NCI-H2107 treated with DMSO at 0.1 percent for 48 hours (cell line): ENCODE measurements around the gene TRPV3.
"Not testable (repeated sequence)": the region's sequence is repeated elsewhere in the genome, so short reads cannot be mapped to it uniquely, and the experiment has no call there.

ENCODE experiments used
- DNase-seq: peaks from one replicate; lab custom pipeline; 2025; ENCODE audit not compliant: unreplicated experiment; lab: John Stamatoyannopoulos, UW

TRPV3 gene

DNA sequence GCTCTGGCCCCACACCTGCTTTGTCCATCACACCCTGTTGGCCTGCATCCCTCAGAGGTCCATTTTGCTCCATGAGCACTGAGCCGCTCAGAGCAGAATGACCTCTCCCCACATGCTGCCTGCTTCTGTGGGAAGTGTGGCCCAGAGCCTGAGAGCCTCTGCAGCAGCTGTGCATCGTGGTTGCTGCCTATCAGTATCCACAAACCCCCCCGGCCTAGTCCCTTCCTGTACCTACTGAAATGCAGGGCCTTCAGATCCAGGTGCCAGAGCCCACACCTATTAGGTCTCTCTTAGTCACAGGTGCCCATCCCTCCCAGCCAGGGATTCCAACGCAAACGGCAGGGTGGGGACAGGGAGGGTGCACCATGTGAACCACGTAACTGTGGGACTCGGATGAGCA is 16.6 kb upstream of the TRPV3 start:
- DNase-seq = no peak

DNA sequence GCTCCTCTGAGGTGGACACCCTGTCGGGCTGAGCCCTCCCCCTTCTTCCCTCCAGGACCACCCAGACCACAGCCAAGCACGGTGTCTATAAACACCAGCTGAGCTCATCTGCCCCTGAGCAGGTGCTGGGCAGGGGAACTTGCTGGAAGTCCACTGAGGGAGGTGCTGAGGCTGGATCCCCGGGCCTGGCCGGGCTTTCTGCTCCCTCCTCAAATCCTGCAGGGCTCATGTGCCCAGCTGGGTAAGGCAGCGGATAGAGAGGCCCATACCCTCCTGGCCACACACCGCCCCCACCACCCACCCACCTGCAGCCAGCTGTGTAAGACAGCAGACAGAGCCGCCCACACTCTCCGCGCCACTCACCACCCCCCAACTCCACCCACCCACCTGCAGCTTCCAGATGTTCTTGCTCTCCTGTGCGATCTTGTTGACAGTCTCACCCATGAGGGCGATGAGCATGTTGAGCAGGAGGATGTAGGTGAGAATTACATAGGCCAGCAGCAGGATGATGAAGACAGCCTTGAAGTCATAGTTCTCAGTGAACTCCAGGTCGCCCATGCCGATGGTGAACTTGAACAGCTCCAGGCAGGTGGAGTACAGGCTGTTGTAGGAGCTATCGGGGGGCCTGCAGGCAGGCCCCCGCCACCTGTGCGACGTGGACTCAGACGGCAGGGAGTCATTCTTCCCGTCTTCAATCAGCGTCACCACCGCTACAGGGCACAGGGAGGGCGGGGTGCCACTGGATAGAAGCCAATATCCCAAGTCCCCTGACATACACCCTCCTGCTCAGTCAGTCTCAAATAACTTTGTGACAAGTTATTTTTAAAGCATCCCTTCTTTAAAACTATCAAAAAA is 15.9 kb upstream of the TRPV3 start:
- DNase-seq = no peak

DNA sequence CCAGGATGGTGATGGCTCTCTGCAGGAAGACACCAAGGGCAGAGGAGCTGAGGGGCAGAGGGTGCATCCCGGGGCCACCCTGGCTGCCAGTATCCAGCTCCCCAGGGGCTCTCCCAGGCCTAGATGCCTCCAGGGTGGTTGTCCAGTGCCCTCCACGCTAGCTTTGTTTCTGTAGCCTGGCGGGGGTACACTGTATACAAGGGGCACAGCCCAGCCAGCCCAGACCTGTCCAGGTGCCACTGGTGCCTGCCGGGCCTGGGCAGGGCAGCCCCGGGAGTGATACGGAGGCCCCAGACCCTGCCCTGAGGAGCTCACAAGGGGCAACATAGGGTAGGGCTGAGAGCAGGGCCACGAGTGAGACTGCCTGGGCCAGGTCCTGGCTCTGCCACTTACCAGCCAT is 14.6 kb upstream of the TRPV3 start:
- no peak for DNase-seq

DNA sequence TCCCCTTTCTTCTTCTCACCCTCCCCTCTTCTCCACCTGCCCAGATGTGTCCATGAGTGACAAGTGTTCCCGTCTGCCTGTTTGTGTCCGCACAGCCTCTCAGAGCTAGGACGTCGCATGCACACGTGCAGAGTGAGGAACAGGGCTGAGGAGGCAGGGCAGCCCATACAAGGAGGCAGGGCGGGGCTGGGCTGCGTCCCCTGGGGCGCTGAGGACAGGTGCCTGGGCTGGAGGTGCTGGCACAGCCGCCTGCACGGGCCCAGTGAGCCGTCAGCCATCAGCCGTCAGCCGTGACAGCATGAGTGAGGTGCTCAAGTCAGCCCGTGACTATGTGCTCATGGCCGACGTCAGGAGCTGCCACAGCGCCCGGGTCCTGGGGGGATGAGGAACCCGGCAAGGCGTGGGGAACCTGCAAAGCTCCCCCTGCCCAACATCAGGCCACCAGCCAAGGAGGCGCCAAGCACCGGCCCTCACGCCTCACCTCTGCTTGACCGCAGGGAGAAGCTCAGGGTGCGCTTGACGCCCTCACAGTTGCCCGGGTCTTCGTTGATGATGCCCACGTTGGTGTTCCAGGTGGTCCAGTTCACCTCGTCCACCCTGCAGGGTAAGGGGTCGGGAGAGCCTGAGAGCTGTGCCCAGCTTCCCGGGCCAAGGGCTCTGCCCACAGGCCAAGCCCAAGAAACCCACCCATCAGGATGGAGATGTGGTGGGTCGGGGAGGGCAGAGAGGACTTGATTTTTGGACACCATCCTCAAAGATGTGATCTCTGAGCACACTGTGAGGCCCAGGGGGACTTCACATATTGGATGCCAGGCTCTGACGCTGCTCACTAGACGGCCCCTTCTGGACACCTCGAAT is 13.7 kb upstream of the TRPV3 start:
- no peak for DNase-seq

DNA sequence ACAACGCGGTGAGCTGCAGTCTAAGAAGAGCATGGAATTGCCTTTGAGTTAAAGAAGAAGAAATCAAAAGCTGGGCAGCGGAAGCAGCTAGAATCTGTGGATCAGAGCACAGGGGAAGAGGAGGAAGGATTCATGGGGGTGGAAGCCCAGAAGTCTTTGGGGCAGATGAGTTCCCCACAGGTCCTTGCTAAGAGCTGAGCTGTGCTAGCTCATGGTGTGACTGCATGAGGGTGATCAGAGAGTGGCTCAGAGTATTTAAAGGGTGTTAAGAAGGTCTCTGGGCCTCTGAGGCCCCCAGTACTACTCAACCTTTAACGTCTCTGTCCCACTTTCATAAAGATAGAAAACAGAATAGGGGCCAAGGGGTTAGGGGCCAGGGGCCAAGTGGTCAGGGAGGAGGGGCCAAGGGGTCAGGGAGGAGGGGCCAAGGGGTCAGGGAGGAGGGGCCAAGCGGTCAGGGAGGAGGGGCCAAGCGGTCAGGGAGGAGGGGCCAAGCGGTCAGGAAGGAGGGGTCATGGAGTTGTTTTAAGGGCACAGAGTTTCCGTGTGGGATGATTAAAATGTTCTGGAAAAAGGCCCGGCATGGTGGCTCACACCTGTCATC is 12.0 kb upstream of the TRPV3 start:
- no peak for DNase-seq

DNA sequence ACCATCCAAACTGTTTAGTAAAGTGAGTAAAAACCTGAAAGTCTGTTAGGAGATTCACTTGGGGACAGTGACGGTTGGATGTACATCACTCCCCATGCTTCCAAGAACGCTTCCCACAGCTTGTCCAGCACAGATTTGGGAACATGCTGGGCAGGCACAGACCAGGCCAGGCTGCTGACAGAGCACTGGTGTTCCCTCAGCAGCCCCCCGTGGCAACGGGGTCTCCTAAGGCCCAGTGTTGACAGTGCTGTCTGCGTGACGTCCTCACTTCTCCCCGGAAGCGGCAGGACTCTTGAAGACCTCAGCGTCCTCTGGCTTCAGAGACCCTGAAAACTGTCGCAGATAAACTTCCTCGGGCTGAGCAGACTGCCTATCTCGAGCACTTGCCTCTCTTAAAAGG is 8.9 kb upstream of the TRPV3 start:
- DNase-seq = no peak

DNA sequence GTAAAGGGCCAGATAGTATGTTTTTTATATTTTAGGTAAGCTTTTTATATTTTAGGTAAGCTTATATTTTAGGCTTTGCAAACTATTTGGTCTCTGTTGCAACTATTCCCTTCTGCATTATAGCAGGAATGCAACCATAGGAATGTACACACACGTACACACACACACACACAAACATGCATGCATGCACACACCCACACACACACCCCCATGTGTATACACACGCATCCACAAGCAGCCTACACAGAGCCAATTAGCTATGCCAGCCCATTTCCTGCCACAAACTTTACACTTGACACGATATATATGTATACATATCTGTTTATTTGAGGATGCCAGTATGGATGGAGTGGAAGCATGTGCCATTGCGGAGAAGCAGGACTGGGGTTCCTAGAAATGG is 7.5 kb upstream of the TRPV3 start:
- no peak for DNase-seq

DNA sequence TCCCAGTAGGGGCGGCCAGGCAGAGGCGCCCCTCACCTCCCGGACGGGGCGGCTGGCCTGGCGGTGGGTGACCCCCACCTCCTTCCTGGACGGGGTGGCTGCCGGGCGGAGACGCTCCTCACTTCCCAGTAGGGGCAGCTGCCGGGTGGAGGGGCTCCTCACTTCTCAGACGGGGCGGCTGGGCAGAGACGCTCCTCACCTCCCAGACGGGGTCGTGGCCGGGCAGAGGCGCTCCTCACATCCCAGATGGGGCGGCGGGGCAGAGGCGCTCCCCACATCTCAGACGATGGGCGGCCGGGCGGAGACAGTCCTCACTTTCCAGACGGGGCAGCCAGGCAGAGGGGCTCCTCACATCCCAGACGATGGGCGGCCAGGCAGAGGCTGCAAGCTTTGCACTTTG is 6.6 kb upstream of the TRPV3 start:
- DNase-seq = not testable (repeated sequence)

DNA sequence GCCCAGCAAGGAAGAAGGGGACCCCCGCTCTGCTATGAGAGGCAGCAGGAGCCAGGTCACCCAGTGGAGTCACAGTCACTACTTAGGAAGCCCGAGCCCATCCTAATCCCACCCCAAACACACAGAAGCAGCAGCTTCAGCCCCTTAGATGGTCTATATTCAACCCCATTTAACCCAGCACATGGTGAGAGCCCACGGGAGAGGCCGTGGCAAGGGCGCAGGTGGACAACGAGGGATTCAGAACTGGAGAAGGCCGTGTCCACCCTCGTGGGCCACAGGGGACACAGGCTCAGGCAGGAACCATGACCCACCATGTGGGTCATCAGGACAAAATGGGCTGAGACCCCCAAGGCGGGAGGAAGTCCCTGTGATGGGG is 1.6 kb upstream of the TRPV3 start:
- no peak for DNase-seq

DNA sequence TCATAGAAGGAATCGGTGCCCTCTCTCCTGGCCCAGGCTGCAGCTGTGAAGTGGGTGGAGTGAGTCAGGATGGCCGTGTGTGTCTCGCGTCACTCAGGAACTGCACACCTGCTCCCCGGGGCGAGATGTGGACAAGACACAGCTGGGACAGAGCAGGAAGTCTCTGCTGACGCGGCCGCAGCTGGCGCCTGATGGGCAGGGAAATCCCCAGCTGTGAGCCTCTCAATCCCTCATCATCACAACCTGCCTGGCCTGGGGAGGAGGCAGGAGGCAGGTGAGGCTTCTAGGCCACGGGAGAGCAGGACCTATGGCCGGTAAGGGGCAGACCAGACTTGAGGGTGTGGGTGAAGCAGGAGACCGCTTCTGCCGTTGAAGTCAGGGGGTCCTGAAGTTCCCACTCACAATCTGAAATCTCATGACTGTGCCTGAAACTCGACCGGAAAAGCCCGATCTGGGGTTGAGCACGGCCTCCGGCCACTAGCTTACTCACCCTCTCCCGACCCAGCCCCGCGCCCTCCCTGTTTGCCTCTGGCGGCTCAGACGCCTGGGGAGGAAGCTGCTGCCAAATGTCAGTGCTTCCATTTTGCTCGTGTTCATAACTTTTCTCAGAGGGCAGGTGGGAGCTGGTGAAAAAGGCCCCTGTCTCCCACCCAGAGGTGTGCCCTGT is 1.1 kb upstream of the TRPV3 start:
- no peak for DNase-seq

DNA sequence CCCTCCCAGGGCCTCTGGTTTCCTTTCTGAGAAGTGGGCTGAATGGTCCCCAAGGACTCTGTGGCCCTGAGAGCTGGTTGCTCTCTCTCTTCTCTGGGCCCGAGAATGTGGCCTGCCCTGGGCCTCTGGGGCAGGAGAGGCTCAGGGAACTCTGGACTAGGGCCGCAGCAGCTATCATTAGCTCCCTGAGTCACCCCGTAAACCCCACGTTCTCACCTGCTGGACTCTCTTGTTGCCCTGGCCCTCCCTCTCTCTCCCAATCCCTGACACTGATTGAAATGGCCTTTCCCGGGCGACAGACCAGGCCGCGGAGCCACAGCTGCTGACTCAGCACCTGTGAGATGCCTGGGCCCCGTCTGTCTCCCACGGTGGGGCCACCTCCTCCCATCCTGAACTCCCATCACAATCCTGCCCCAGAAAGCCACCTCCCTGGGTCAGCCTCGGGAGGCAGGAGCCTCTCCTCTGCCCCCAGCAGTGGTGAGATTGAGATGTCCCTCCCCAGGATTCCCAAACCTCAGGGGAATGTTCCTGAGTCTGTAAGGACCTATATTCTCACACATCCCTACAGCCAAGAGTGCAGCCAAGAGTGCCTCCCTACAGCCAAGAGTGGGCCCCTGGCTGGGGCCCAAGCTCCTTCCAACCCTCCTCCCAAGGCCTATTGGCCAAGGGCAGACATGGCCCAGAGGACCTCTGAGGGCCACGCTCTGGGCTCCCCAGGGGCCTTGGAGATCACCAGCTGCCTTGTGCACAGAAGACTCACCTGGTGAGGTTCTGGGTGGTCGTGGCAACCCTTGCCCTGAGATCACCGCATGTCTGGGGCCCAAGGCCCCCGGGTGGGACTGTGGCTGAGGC is 470 bp downstream of the TRPV3 start:
- DNase-seq = no peak

DNA sequence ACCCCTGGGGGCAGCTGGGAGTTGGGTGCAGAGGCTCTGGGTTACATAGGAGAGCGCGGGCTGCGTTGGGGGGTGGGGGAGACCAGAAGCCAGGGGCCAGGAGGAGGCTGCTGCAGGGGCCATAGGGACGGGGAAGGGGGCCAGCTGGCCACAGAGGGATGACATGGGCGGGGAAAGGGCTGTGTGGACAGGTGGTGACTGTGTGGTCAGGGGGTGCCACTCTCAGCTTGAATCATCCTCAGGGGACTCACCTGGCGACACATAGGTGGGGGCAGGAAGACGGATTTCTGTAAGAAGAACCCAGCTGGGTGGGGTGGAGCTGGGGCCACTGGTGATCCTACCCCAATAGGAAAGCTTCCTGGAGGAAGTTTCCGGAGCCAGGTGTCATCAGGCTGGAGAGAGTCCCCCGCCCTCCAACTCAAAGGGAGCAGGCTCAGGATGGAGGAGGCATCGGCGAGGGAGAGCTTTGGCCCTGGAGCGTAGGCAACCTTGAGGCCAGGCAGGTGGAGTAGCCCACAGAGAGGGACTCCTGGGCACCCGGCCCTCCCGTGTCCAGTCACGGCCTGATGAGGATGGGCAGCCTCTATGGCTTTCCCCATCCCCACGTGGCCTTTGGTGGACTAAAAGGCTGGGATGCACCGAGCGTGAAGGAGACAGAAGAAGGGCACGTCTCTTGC is 1.2 kb downstream of the TRPV3 start:
- no peak for DNase-seq

DNA sequence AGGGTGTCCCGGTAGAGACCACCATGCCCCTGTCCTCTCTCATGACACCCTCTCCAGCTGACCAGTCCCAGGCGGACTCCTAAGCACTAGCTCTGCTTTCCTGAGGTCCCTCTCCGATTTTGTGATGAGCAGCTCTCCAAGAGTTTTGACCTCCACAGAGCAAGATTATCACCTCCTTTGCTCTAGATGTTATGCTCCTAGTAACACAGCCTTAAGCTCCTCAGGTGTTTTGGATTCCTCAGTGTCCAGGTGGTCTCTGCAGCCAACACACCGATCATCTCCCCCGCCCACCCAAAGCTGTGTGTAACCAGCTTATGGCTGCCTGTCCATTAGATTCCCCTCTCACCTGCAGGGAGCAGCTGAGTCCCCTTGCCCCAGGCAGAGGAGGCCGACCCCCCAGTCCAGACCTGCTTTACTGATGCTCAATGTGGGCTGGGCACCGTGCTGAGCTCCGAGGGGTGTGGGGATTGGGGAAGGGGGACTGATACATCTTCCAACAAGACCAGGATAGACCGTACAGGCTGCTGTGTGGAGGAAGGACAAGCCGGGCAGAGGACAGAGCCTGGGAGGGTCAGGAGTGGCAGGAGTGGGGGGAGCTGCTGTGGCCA is 2.3 kb downstream of the TRPV3 start:
- no peak for DNase-seq

DNA sequence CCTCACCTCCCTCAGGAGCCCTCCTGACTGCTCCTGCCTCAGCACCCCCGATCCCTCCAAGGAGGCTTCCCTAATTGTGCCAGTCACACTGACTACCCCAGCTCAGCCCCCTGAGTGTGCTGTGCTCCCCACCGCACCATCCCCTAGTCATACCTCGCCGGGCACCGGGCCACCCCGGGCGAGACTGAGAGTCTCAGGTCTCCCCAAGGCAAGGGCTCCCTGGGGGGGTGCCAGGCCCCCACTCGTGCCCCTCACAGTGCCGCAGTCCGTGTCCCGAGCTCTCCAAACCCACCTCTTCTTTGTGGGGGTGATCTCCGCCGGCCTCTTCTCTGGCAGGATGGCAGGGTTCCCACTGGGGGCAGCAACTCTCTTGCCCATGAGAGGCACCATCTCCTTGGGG is 3.2 kb downstream of the TRPV3 start:
- no peak for DNase-seq

DNA sequence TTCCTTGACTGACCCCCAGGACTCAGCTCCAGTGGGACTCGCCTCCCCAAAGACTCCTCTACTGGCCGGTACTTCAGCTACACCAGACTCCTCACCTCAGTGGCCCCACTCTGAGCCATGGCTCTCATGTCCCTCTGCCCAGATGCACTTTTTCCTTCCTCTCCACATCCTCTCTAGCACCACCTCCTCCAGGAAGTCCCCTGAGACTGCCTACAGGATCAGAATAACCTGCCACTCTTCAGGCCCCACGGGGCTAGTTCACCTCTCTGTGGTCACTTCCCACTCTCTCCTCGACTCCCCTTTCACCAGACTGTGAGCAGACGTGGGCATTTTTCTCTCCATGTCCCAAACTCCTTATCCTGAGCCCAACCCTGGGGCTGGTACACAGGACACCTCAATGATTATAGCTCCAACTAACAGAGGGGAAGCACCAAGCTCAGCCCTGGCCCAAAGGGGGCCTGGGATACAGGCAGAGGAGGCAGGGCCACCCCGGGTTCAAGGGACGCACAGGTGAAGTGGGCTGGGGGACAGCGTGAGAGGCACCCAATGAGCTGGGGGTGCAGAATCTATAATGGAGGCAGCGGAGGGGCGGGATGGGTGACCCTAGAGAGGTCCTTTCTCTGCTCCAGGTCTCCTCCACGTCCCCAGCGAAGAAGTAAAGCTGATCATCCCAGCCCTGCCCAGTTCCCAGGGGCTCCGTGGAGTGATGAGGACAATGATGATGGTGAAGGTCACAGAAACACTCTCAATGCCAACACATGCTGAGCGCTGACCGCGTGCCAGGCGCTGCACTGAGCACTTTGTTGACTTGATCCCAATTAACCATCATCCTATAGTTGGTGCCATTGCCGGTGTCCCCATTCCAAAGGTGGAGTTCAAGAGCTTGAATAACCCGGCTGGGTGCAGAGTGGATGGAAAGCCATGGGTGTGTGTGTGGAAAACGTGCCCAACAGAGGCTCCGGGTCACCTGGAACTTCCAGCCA is 3.9 kb downstream of the TRPV3 start:
- DNase-seq = no peak

DNA sequence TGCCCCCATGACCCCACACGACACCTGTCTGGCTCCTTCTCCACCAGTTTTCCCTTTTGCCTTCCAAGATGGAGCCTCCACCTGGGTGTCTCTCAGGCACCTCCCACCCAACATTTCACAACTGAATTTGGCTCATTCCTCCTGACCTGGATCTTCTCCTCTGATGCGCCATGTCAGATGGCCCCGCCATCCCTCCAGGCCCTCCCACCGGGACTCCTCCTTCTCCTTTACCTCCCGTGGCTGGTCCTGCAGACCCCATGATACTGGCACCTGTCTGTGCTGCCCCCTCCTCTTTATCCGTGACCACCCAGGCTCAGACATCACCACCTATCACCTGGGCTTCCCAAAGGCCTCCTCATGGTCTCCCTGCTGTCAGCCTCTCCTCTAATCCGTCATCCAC is 4.7 kb downstream of the TRPV3 start:
- no peak for DNase-seq

DNA sequence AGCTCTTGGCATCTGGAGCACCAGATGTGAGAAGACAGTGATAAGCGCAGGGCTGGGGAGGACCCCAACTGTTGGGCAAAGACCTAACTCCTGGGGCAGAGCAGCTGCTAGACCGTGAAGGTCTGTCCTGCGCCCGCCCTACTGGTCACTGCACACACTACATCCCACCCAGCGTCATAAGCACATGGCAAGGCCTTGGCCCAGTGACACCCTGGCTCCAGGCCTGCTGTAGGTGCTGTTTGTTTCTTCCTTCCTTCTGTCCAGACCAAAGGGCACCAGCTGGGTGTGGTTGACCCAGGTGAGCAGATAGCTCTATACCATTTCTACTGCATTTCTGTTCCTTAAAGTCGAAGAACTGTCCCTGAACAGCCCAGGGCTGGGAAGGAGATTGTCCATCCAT is 6.4 kb downstream of the TRPV3 start:
- no peak for DNase-seq

DNA sequence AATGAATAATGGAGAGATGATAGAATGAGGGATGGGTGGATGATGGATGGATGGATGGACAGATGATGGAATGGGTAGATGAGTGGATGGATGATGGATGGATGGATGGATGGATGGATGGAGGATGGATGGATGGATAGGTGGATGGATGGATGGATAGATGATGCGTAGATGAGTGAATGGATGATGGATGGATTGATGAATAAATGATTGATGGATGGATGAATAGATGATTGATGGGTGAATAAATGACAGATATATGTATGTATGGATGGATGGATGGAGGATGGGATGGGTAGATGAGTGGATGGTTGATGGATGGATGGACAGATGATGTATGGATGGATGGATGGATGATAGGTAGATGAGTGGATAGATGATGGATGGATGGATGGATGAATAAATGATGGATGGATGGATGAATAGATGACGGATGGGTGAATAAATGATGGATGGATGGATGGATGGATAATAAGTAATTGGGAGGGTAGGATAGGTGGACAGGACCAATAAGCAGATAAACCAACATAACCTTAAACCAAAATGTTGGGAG is 7.9 kb downstream of the TRPV3 start:
- no peak for DNase-seq
